Ishikawa (cell line): ENCODE results near the gene SORBS2.

Experiments used
- CEBPB ChIP-seq: IDR thresholded peaks from 2 replicates; pipeline ENCODE4 v1.6.1; 2012
- CREB1 ChIP-seq: IDR thresholded peaks from 2 replicates; pipeline ENCODE4 v1.6.1; 2012; ENCODE audit warnings: low read depth
- EGR1 ChIP-seq: IDR thresholded peaks from 2 replicates; pipeline ENCODE4 v1.6.1; 2012
- EP300 ChIP-seq: IDR thresholded peaks from 2 replicates; pipeline ENCODE4 v1.6.1; 2012; ENCODE audit warnings: borderline replicate concordance
- FOXM1 ChIP-seq: IDR thresholded peaks from 2 replicates; pipeline ENCODE4 v1.6.1; 2012; ENCODE audit warnings: low read depth, borderline replicate concordance
- NFIC ChIP-seq: IDR thresholded peaks from 2 replicates; pipeline ENCODE4 v1.6.1; 2012
- RAD21 ChIP-seq: IDR thresholded peaks from 2 replicates; pipeline ENCODE4 v1.6.1; 2012; ENCODE audit warnings: low read depth
- TAF1 ChIP-seq: IDR thresholded peaks from 2 replicates; pipeline ENCODE4 v1.6.1; 2012; ENCODE audit warnings: low read depth, mild to moderate bottlenecking
- TCF12 ChIP-seq: IDR thresholded peaks from 2 replicates; pipeline ENCODE4 v1.6.1; 2012; ENCODE audit warnings: low read depth
- TEAD4 ChIP-seq: IDR thresholded peaks from 2 replicates; pipeline ENCODE4 v1.6.1; 2012
- YY1 ChIP-seq: IDR thresholded peaks from 2 replicates; pipeline ENCODE4 v1.6.1; 2012; ENCODE audit warnings: low read depth
- ZBTB7A ChIP-seq: IDR thresholded peaks from 2 replicates; pipeline ENCODE4 v1.6.1; 2012; ENCODE audit warnings: low read depth
- TF ChIP-seq, protein P1 (sequence below): IDR thresholded peaks from 2 replicates; pipeline ENCODE4 v1.6.1; 2012; ENCODE audit warnings: low read depth, mild to moderate bottlenecking
- TF ChIP-seq, protein P2 (sequence below): IDR thresholded peaks from 2 replicates; pipeline ENCODE4 v1.6.1; 2012
- TF ChIP-seq, protein P3 (sequence below): IDR thresholded peaks from 2 replicates; pipeline ENCODE4 v1.6.1; 2012

Gene SORBS2

DNA sequence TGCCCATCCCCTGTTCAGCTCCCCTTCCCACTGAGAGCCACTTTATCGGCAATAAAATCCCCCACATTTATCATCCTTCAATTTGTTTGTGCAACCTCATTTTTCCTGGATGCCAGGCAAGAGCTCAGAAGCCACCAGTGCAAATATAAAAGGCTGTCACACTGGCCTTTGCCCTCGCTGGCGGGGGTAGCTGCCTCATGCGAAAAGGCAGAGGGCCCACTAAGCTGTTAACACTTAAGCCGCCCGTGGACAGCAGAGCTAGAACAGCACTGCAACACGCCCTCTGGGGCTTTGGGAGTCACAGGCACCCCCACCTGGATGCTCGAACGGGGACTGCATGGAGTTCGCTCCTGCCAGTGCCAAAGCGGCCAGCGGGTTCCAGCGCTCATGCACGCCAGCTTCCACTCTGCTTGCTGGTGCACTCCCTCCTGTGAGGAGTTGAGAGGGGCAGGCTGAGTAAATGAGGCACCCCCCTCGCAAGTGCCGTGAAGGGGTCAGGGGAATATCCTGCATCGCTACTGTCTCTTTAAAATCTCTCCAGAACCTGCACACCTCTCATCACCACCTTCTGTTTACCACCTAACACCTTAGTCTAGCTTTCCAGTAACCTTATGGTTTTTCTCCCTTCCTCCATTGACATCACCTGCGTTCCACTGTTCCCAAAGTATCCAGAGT lies 99.5 kb downstream of the SORBS2 start:
- TF ChIP-seq RAD21 (no peak), TAF1 (no peak), YY1 (no peak), NFIC (no peak), CREB1 (no peak), FOXM1 (no peak), CEBPB (no peak), EP300 (no peak), TCF12 (no peak), ZBTB7A (no peak), TEAD4 (no peak), EGR1 (no peak)
- TF ChIP-seq, protein P1, sequence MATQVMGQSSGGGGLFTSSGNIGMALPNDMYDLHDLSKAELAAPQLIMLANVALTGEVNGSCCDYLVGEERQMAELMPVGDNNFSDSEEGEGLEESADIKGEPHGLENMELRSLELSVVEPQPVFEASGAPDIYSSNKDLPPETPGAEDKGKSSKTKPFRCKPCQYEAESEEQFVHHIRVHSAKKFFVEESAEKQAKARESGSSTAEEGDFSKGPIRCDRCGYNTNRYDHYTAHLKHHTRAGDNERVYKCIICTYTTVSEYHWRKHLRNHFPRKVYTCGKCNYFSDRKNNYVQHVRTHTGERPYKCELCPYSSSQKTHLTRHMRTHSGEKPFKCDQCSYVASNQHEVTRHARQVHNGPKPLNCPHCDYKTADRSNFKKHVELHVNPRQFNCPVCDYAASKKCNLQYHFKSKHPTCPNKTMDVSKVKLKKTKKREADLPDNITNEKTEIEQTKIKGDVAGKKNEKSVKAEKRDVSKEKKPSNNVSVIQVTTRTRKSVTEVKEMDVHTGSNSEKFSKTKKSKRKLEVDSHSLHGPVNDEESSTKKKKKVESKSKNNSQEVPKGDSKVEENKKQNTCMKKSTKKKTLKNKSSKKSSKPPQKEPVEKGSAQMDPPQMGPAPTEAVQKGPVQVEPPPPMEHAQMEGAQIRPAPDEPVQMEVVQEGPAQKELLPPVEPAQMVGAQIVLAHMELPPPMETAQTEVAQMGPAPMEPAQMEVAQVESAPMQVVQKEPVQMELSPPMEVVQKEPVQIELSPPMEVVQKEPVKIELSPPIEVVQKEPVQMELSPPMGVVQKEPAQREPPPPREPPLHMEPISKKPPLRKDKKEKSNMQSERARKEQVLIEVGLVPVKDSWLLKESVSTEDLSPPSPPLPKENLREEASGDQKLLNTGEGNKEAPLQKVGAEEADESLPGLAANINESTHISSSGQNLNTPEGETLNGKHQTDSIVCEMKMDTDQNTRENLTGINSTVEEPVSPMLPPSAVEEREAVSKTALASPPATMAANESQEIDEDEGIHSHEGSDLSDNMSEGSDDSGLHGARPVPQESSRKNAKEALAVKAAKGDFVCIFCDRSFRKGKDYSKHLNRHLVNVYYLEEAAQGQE, result no peak
- TF ChIP-seq, protein P2, sequence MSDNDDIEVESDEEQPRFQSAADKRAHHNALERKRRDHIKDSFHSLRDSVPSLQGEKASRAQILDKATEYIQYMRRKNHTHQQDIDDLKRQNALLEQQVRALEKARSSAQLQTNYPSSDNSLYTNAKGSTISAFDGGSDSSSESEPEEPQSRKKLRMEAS, result no peak
- TF ChIP-seq, protein P3, sequence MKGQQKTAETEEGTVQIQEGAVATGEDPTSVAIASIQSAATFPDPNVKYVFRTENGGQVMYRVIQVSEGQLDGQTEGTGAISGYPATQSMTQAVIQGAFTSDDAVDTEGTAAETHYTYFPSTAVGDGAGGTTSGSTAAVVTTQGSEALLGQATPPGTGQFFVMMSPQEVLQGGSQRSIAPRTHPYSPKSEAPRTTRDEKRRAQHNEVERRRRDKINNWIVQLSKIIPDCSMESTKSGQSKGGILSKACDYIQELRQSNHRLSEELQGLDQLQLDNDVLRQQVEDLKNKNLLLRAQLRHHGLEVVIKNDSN, result no peak

DNA sequence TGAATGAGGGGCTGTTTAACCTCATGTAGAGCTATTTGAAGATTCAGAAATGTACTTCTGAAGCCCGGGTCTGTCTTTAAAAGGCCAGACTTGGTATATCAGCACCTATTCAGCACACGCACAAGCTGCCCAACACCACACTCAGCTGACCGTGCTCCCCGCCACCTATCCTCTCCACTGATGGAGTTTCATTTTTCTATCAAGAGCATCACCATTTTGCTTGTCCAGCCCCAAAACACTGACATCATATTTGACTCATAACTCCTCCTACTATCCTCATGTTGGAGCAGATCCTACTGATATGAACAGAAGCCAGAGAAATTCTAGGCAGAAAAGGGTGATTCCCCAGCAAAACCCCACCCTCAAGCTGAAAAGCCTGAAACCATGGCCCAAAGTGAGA lies 100.3 kb downstream of the SORBS2 start:
- TF ChIP-seq TCF12 (no peak), TEAD4 (no peak), YY1 (no peak), TAF1 (no peak), CEBPB (no peak), NFIC (no peak), FOXM1 (no peak), EP300 (no peak), ZBTB7A (no peak), EGR1 (no peak), CREB1 (no peak)
- TF ChIP-seq, protein P2, result no peak
- TF ChIP-seq, protein P1, result no peak
- TF ChIP-seq, protein P3, result no peak

DNA sequence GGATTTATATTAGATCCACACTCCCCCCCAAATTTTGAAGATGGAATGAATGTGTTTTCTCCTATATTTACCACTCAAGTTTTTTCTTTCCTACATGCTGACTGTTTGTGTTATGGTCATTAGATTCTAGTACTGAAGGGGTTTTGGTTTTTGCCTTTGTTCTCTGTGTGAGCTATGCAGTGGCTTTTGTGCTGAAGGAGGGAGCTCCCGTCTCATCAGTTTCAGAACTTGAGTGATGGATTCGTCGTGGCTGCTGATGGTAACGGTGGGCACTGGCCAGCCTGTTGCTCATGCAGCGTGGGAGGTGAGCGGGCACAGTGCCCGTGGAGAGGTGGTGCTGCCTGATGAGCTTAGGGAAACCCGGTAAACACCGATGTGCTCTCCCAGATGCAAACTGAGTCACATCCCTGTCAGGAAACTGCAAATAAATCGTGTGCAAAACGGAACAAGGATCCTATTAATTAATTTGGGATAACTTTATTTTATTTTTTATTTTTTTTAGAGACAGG lies 101.5 kb downstream of the SORBS2 start:
- TF ChIP-seq CREB1, result no peak
- TF ChIP-seq RAD21, result no peak
- TF ChIP-seq, protein P2, result no peak
- no peak for TF ChIP-seq ZBTB7A
- no peak for TF ChIP-seq FOXM1
- no peak for TF ChIP-seq NFIC
- no peak for TF ChIP-seq EP300
- no peak for TF ChIP-seq TEAD4
- TF ChIP-seq, protein P3, result no peak
- TF ChIP-seq TCF12, result no peak
- TF ChIP-seq CEBPB, result no peak
- no peak for TF ChIP-seq TAF1
- TF ChIP-seq, protein P1, result no peak
- no peak for TF ChIP-seq EGR1
- TF ChIP-seq YY1, result no peak
